Measurements from ENCODE around the gene UCKL1.
A peak's percentile ranks its signal among the peaks of the same experiment; 100 is the strongest.
"Not testable (repeated sequence)": the region's sequence is repeated elsewhere in the genome, so short reads cannot be mapped to it uniquely, and the experiment has no call there.

UCKL1 gene

DNA sequence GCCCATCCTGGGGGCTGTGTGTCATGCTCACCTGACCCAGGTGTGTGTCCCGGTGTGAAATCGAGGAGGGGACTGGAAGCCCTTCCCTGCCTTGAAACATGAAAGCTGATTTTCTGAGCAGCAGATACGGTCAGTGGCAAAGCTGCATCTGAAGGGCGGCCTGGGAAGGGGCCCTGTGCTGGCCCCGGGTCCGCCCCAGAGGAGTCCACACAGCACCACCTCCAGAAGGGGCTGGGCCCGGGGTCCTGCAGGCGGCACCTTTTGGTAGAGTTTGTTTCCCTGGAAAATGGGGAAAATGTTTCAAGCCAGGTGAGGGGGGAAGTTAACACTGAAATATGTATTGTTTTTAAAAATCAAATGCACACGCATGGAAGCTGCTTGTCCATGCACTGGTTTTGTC lies 20.8 kb downstream of the UCKL1 start:
- no peaks in the 10 kb centered on the region for H3K9me3 Mint-ChIP-seq
- ATAC-seq (replicated peaks) (no peak), DNase-seq (no peak)
- no peak overlapping the region for H3K4me3 Mint-ChIP-seq
- H3K27me3 Mint-ChIP-seq = no peaks in the 10 kb centered on the region
- no peak overlapping the region for H3K27ac Mint-ChIP-seq
- peaks cover 5 to 8% of the 10 kb centered on the region in 2 donors for H3K4me1 Mint-ChIP-seq
- H3K36me3 Mint-ChIP-seq = peaks cover 35 to 51% of the 10 kb centered on the region in 2 donors

DNA sequence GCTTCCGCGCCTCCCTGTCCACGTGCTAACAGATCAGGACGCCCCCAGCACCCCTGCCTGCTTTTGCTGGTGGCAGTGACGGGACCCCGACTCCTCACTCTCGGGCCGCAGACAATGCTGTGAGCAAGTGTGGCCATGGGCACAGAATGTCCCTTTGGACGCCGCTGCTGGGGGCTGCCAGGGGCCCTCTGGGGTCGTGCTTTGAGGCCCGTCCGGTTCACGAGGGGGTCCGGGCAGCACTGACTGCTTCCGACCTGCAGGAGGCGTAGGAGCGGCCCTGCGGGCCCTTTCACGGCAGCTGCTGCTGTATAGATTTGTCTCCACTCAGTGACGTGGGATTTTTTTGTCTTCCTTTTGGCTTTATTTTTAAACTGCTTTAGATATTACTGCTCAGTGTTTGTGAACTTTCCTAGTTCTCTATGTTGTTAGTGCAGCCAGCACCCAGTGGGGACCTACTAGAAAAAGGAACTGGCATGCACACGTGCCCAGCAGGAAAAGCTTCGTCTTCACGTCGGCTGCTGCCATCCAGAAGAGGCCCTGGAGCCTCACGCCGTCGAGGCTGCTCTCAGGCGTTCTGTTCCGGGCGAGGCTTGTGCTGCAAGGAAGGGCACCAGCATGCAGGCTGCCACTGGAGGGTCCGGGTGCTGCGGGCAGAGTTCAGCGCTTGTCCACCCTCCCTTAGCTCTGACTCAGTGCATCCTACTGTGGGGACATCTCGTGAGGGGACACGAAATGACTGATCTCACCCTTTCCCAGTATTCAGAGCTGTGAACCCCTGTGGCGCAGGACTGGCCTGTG lies 21.7 kb downstream of the UCKL1 start:
- peaks cover 36 to 49% of the 10 kb centered on the region in 2 donors for H3K36me3 Mint-ChIP-seq
- H3K4me1 Mint-ChIP-seq = peaks cover 5 to 8% of the 10 kb centered on the region in 2 donors
- no peak for ATAC-seq (replicated peaks)

DNA sequence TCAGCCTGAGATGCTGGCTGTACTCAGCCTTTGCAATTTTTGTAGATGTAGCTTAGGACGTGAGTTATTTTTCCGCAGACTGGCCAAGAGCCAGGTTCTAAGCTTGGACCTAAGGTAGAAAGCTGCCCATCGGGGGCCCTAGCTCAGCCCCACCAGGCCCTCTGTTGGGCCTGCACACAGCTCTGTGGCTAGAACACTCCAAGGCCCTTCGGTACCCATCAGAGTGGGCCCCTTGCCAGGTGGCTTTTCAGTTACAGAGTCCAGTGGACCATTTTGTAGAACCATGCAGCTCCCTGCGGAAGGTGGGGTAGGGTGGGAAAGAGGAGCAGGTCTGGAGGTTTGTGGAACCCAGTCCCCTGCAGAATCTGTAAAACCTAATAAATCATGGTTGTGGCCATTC lies 22.6 kb downstream of the UCKL1 start:
- Mint-ChIP-seq H3K4me1 (peaks cover 5 to 8% of the 10 kb centered on the region in 2 donors), H3K27me3 (no peaks in the 10 kb centered on the region), H3K36me3 (peaks cover 42 to 55% of the 10 kb centered on the region in 2 donors), H3K9me3 (no peaks in the 10 kb centered on the region), H3K27ac (no peak overlapping the region), H3K4me3 (no peak overlapping the region)
- DNase-seq (no peak), ATAC-seq (replicated peaks) (no peak)

More for the DNA sequence above, 21.7 kb downstream of the UCKL1 start:
- Mint-ChIP-seq H3K27ac (peak overlapping the region; percentile 44), H3K9me3 (no peaks in the 10 kb centered on the region), H3K4me3 (no peak overlapping the region), H3K27me3 (no peaks in the 10 kb centered on the region)
- DNase-seq = no peak

DNA sequence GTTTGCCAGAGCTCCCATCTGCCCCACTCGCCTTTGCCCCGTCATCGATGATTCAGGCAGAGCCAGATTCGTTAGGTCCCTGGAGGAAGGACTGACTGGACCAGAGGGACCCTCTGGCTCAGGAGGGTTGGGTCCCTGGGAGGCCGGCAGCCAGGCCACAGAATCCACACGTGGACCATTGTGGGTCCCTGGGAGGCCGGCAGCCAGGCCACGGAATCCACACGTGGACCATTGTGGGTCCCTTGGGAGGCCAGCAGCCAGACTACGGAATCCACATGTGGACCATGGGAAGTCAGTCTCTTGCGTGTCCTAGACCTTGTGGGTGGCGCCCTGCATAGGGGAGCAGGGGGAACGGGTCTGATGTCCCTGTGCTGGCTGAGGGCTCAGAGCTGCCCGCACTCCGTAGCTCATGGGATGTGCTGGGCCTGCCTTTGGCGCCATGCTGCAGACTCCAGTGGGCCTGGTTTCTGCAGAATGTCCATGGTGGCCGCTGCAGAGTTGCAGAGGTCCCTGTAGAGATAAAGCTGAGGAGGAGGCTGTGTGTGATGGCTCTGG lies 23.5 kb downstream of the UCKL1 start:
- H3K9me3 Mint-ChIP-seq = no peaks in the 10 kb centered on the region
- peaks cover 51 to 58% of the 10 kb centered on the region in 2 donors for H3K36me3 Mint-ChIP-seq
- H3K4me3 Mint-ChIP-seq = no peak overlapping the region
- ATAC-seq (replicated peaks) = no peak
- H3K4me1 Mint-ChIP-seq = peaks cover 5 to 8% of the 10 kb centered on the region in 2 donors
- DNase-seq = no peak
- no peak overlapping the region for H3K27ac Mint-ChIP-seq
- H3K27me3 Mint-ChIP-seq = no peaks in the 10 kb centered on the region

DNA sequence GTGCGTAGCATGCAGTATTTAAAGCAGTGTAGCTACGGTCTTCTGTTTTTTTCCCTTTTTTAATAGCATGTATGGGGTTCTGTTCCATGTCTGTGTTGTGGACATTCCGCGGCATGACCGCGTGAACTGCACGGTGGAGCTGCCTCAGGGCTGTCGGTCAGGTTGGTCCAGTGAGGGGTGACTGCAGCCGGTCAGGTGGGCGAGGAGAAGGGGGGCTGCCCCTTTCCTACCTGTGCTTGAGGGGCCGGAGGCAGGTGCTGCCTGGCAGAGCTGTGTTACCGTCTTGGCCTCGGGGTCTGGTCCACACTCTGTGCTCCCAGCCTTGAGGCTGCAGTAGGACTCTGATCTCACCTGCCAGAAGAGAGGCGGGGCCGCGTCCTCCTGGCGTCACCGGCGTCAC lies 24.5 kb downstream of the UCKL1 start:
- H3K4me1 Mint-ChIP-seq = peaks cover 10 to 12% of the 10 kb centered on the region in 2 donors
- H3K36me3 Mint-ChIP-seq = peaks cover 48 to 62% of the 10 kb centered on the region in 2 donors
- no peak for ATAC-seq (replicated peaks)
- H3K9me3 Mint-ChIP-seq = no peaks in the 10 kb centered on the region
- H3K27me3 Mint-ChIP-seq = no peaks in the 10 kb centered on the region
- no peak for DNase-seq
- no peak overlapping the region for H3K27ac Mint-ChIP-seq
- no peak overlapping the region for H3K4me3 Mint-ChIP-seq

DNA sequence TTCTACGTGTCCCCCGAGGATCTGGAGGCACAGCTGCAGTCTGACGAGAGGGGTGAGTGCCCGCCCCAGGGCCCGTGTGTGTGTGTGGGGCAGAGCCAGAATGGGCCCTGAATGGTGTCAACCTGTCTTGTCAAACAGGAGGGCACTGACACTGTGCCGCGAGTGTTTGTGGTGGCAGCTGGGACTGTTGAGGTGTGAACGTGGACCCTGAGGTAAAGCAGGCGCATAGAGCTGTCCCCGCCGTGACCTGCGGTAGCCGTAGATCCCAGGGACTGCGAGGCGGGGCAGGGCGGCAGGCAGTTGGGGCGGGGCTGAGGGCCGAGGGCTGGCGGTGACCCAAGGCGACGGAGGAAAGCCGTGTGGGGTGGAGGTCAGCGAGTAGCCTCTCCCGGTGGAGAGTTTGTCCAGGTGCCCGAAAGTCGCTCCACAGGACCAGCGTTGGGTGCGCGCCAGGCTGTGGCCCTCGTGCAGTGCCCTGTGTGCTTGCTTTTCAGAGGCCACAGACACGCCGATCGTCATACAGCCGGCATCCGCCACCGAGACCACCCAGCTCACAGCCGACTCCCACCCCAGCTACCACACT lies 25.2 kb downstream of the UCKL1 start:
- DNase-seq = no peak
- H3K27me3 Mint-ChIP-seq = no peaks in the 10 kb centered on the region
- H3K36me3 Mint-ChIP-seq = peaks cover 49 to 62% of the 10 kb centered on the region in 2 donors
- H3K9me3 Mint-ChIP-seq = no peaks in the 10 kb centered on the region
- peaks cover 10 to 12% of the 10 kb centered on the region in 2 donors for H3K4me1 Mint-ChIP-seq
- H3K27ac Mint-ChIP-seq = no peak overlapping the region
- no peak overlapping the region for H3K4me3 Mint-ChIP-seq
- no peak for ATAC-seq (replicated peaks)

DNA sequence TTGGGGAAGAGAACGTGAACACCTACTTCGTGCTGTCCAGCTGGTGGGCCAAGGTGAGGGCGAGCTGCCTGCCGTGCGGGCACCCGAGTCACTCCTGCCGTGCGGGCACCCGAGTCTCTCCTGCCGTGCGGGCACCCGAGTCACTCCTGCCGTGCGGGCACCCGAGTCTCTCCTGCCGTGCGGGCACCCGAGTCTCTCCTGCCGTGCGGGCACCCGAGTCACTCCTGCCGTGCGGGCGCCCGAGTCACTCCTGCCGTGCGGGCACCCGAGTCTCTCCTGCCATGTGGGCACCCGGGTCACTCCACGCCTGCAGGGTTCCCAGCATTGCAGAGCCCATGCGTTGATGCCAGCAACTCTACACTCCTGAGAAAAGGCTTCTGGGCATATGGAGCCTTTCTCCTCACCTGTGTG lies 26.7 kb downstream of the UCKL1 start:
- ATAC-seq (replicated peaks); H3K9me3 Mint-ChIP-seq; H3K4me3 Mint-ChIP-seq; DNase-seq; H3K27ac Mint-ChIP-seq; H3K27me3 Mint-ChIP-seq: not testable (repeated sequence)
- peaks cover 45 to 52% of the 10 kb centered on the region in 2 donors for H3K36me3 Mint-ChIP-seq
- peaks cover 9 to 17% of the 10 kb centered on the region in 2 donors for H3K4me1 Mint-ChIP-seq

DNA sequence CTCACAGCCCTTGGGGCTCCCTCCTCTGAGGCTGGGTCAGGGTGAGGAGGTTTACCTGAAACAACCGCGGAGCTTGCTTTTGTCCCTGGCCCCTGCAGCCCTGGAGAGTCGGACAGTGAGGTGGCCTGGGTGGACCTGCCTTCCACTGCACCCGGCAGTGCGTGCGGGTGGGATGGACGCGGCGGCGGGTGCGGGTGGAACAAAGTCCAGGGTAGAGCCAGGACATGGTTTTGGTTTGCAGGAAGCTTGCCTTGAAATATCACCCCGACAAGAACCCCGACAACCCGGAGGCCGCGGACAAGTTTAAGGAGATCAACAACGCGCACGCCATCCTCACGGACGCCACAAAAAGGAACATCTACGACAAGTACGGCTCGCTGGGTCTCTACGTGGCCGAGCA lies 27.1 kb downstream of the UCKL1 start:
- Mint-ChIP-seq H3K27me3 (no peaks in the 10 kb centered on the region), H3K4me3 (no peak overlapping the region), H3K4me1 (peaks cover 9 to 18% of the 10 kb centered on the region in 2 donors), H3K27ac (no peak overlapping the region), H3K36me3 (peaks cover 41 to 52% of the 10 kb centered on the region in 2 donors), H3K9me3 (no peaks in the 10 kb centered on the region)
- ATAC-seq (replicated peaks) (no peak), DNase-seq (no peak)

DNA sequence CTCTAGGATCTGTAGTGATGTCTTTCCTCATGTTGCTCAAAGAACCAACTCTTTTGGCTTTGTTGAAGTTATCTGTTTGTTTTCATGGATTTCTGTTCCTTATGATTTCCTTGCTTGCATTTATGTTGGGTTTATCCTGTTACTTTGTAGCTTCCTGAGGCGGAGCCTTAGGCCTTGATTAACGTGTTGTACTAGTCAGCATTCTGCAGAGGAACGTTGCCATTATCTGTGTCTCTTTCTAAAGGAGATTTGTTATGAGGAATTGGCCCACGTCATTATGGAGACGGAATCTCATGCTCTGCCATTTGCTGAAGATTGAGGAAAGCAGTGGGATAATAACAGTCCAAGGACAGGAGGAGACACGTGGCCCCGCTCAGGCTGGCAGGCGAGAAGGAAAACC lies 29.9 kb downstream of the UCKL1 start:
- no peak overlapping the region for H3K27ac Mint-ChIP-seq
- no peak for ATAC-seq (replicated peaks)
- DNase-seq = no peak

DNA sequence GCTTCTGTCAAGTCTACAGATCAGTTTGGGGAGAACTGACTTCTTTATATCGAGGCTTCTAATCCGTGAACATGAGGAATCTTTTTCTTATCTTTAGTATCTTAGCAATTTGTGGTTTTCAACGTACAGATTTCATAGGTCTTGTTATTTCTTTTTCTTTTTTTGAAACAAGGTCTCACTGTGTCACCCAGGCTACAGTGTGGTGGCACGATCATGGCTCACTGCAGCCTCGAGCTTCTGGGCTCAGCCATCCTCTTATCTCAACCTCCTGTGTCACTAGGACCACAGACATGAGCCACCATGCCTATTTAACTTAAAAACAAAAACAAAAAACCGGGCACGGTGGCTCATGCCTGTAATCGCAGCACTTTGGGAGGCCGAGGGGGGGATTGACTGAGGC lies 32.0 kb downstream of the UCKL1 start:
- no peak overlapping the region for H3K27ac Mint-ChIP-seq
- DNase-seq = no peak
- H3K27me3 Mint-ChIP-seq = no peaks in the 10 kb centered on the region
- H3K36me3 Mint-ChIP-seq = peaks cover 21 to 25% of the 10 kb centered on the region in 2 donors
- no peaks in the 10 kb centered on the region for H3K9me3 Mint-ChIP-seq
- H3K4me3 Mint-ChIP-seq = no peak overlapping the region
- no peak for ATAC-seq (replicated peaks)
- H3K4me1 Mint-ChIP-seq = peaks cover 7 to 18% of the 10 kb centered on the region in 2 donors

More for the DNA sequence above, 29.9 kb downstream of the UCKL1 start:
- H3K4me1 Mint-ChIP-seq = peaks cover 9 to 18% of the 10 kb centered on the region in 2 donors
- H3K27me3 Mint-ChIP-seq = no peaks in the 10 kb centered on the region
- H3K36me3 Mint-ChIP-seq = peaks cover 30 to 38% of the 10 kb centered on the region in 2 donors
- no peak overlapping the region for H3K4me3 Mint-ChIP-seq
- H3K9me3 Mint-ChIP-seq = no peaks in the 10 kb centered on the region

DNA sequence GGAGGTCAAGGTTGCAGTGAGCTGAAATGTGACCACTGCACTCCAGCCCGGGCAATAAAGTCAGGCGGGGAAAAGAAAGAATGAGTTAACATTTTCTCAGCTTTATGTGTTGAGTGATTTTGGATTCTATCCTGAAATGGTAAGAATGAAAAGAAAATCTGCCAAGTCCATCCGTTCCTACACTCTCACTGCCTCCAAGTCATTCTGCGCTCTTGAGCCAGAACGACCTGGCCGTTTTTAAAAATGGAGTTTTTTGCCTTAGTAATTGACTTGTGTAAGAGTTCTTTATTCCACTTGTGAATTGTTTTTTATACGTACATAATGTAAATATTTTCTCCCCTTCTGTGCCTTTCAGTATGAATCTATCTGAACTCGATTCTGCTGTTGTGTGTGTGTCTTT lies 32.6 kb downstream of the UCKL1 start:
- Mint-ChIP-seq H3K27ac (no peak overlapping the region), H3K9me3 (no peaks in the 10 kb centered on the region), H3K27me3 (no peaks in the 10 kb centered on the region), H3K4me1 (peaks cover 9 to 24% of the 10 kb centered on the region in 2 donors), H3K36me3 (peaks cover 19 to 20% of the 10 kb centered on the region in 2 donors), H3K4me3 (no peak overlapping the region)
- ATAC-seq (replicated peaks) (no peak), DNase-seq (no peak)

DNA sequence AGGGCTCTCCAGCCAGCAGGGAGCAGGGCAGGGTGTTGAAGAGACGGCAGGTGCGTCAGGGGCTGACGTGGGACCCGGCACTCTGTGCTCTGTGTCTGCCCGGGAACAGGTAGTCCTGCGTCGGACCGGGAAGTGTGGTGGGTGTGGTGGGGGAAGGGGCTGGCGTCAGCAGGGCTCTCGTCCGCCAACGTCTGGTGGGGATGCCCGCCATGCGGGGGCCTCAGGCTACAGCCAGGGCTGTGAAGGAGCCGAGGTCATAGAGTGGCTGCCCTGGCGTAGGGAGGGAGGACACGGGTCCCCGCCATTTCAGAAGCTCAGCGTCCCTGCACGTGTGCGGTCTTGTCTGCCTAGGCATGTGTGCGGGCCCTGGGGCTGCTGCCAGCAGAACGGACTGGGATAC lies 36.0 kb downstream of the UCKL1 start:
- Mint-ChIP-seq H3K4me3 (no peak overlapping the region), H3K36me3 (peaks cover 25 to 27% of the 10 kb centered on the region in 2 donors), H3K27ac (no peak overlapping the region), H3K9me3 (peaks cover 3 to 4% of the 10 kb centered on the region in 2 donors), H3K27me3 (no peaks in the 10 kb centered on the region), H3K4me1 (peaks cover 11 to 34% of the 10 kb centered on the region in 2 donors)
- DNase-seq (no peak), ATAC-seq (replicated peaks) (no peak)

DNA sequence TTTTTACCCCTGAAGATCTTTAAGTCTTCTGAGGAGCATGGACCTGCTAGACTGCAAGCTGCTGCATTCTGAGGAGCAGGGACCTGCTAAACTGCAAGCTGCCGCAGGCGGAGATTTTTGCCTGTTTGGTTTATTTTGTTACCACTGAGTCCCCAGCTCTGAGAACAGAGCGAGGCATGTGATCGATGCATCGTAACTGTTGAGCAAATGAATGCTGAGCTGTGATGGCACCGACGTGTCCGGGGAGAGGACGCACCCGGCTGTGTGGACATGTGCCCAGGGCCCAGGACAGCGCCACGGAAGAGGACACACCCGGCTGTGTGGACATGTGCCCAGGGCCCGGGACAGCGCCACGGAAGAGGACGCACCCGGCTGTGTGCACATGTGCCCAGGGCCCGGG lies 37.1 kb downstream of the UCKL1 start:
- peak overlapping the region; percentile 3 for H3K27ac Mint-ChIP-seq
- peaks cover 32 to 34% of the 10 kb centered on the region in 2 donors for H3K36me3 Mint-ChIP-seq
- ATAC-seq (replicated peaks) (no peak), DNase-seq (no peak)
- no peak overlapping the region for H3K4me3 Mint-ChIP-seq
- peaks cover 14 to 32% of the 10 kb centered on the region in 2 donors for H3K4me1 Mint-ChIP-seq
- peaks cover 3 to 4% of the 10 kb centered on the region in 2 donors for H3K9me3 Mint-ChIP-seq
- no peaks in the 10 kb centered on the region for H3K27me3 Mint-ChIP-seq

DNA sequence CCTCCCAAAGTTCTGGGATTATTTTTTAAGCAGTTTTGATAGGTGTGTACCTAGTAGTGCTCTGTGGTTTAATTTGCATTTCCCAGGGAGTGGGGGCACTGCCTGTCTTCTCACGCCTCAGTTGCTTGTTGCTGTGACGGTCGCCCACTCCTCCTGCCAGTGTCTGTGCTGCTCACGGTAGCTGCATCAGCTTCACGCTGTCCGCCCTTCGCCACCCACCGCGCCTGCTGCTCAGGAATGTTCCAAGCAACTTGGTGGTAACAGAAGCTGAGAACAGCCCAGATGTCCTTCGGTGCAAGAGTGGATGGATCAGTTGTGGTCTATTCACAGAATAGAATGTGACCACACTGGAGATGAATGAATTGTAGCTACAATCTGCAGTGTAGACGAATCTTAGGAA lies 38.4 kb downstream of the UCKL1 start:
- peaks cover 32 to 36% of the 10 kb centered on the region in 2 donors for H3K36me3 Mint-ChIP-seq
- peak overlapping the region; percentile 76 for H3K27ac Mint-ChIP-seq
- peak overlapping the region; percentile 36 to 51 for H3K4me3 Mint-ChIP-seq
- ATAC-seq (replicated peaks) (peak; percentile 90 to 97), DNase-seq (peak; percentile 43)
- peaks cover 3 to 4% of the 10 kb centered on the region in 2 donors for H3K9me3 Mint-ChIP-seq
- H3K27me3 Mint-ChIP-seq = no peaks in the 10 kb centered on the region
- peaks cover 17 to 38% of the 10 kb centered on the region in 2 donors for H3K4me1 Mint-ChIP-seq

Measured in stimulated activated naive B cell treated with anti-CD40 and anti-IgM and Interleukin-4, amounts not matched to agents 10 μg/mL and 1 μg/mL and 100 μg/mL, for 72 hours (primary cell).